GM21825 (cell line): ENCODE results near the gene PTPN1.
"Not testable (repeated sequence)": the region's sequence is repeated elsewhere in the genome, so short reads cannot be mapped to it uniquely, and the experiment has no call there.

ENCODE experiments used
- ATAC-seq: cut with Tn5 transposase; IDR thresholded peaks from one replicate; pipeline ENCODE4 v1.9.1; 2021; ENCODE audit warnings: mild to moderate bottlenecking, moderate library complexity; ENCODE audit not compliant: unreplicated experiment

PTPN1 gene

DNA sequence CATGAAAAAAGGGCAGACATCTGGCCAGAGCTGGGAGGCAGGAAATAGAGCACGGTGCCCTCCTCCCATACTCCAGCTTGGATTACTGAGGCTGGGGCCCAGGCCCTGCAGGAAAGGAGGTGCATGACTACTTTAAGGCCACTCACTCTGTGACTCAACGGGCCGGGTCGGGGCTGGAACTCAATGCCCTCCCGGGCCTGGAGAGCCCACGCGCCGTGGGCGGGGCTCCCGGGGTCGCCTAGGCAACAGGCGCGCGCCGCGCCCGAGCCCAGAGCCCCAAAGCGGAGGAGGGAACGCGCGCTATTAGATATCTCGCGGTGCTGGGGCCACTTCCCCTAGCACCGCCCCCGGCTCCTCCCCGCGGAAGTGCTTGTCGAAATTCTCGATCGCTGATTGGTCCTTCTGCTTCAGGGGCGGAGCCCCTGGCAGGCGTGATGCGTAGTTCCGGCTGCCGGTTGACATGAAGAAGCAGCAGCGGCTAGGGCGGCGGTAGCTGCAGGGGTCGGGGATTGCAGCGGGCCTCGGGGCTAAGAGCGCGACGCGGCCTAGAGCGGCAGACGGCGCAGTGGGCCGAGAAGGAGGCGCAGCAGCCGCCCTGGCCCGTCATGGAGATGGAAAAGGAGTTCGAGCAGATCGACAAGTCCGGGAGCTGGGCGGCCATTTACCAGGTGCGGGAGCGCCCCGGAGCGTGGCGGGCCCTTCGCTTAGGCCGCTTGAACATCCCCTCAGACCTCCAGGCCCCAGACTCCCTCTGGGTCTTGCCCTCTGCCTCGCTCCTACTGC, at the start of gene PTPN1:
TSS of gene PTPN1 (plus strand) at position 461 of the 783 bp plus-strand sequence. CDS start at position 606, 145 bp downstream.
- ATAC-seq: peak; percentile 84

DNA sequence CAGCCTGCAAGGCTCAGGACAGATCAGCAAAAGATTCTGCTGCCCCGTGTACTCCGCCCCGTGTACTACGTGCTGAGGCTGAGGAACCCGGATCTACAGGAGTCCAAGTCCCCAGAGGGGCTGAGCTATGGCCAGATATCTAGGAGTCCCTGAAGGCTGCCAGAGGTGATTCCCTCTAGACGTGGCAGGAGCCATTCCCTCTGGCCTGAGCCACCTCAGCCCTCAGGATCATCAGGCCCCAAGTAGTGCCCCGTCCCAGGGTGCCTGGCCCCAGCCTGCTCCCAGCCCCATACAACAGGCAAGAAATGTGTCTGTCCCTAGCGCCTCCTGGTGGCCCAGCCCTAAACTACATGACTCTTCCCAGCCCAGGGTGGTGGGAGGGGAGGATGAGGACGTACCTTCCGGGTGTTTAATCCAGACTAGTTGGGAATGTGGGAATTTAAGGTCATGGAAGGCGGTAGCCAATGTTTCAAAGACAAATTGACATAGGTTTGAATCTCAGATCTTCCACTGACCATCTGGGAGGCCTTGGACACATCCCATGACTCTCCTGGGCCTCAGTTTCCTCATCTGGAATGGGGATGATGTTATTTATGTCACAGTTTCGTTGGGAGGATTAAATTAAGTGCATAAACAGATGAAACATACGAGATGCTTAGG, 49.4 kb upstream of the PTPN1 start:
- ATAC-seq: no peak

DNA sequence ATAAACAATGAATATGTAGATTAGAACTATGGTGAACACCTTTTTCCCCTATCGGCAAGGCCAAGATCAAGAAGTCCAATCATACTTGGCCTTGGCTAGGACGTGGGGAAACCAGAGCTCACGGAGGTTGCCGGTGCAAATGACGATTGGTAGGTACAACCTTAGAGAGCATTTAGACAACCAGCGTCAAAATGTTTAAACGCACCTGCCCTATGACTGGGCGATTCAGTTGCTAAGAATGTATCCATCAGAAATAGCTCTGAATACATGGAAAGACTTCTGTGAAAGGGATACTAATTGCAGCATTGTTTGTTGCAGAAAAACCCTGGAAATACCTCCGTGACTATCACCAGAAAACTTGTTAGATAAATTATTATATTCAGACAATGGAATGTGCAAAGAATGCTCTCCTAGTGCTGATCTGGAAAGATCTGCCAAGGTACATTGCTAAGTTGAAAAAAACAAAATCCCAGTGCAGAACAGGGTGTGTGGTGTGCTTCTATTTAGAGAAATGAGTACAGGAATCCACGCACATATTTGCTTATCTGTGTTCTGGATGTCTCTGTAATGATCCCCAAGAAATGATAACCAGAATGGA, 48.0 kb upstream of the PTPN1 start:
- ATAC-seq: no peak

DNA sequence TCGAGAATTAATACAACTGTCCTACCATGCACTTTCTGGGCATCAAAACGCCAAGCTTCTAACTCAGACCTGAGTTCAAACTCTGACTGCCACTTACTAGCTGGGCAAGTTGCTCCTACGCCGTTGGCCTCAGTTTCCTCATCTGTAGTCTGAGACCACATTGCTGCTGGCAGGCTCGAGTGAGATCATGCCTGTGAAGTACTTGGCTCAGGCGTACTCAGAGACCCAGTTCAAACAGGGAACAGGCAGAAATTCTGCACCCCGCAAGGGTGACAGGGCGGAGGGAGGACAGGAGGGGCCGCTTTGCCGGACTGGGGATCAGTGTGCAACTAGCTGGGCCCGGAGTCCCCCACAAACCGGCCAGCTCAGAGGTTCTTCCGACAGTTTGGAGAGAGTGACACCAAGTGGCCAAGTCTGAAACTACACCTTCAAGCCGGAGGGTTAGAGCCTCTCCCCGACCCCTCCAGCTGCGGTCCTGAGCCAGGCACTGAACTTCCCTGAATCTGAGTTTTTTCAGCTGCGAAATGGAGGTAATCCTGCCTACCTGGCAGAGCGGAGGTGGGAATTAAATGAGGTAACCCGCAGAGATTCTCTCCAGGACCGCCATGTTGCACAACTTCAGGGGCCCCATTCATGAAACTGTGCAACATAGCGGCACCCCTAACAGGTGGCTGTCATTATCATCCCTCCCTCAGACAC, 46.0 kb upstream of the PTPN1 start:
- no peak for ATAC-seq

DNA sequence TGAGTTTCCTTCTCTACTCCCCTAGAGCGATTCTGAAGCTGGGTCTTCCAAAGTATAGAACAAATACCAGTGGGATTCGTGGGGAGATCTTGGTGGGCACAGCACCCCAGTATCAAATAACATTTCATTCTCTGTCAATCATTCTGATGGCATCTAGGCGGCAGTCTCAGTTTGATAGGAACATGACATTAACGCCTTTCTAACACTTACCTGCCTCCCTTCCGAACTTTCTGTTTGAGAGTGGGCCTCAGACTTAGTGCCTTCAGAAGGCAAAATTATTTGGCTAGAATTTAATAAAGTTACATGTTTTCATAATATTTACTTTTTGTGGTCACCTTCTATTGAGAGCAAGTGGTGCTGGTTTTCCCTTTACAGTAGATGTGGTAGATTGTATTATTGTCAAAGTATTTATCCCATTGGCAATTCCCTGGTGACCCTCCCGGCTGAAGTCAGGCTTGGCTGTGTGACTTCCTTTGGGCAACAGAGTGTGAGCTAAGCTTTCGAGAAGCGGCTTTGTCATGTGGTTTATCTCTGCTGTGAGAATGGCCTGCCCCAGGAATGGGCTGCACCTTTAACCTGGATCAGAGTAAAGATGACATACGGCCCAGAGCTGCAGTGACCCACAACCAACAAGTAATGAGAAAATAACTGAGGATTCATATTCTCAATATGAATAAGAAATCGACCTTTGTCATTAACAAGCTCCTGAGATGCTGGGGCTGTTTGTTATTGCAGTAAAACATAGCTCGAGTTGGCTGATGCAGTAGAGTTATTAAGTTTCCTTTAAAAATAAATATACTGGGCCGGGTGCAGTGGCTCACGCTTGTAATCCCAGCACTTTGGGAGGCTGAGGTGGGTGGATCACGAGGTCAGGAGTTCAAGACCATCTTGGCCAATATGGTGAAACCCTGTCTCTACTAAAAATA, 45.2 kb upstream of the PTPN1 start:
- no peak for ATAC-seq

DNA sequence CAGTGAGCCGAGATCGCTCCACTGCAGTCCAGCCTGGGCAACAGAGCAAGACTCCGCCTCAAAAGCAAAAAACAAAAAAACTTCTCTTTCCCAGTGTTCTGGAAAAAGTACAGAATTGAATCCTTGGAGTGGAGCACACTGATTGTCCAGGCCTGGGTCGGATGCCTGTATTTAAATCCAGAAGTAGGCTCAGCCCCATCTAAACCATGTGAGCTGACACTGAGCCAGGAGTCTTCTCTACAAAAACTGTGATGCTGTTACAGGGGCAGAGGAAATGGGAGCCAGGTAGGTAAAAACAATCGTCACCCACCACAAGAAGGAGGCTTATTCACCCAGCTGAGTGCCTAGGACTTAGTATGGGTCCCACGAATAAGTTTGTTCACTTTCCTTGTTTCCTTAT, 43.0 kb upstream of the PTPN1 start:
- no peak for ATAC-seq

DNA sequence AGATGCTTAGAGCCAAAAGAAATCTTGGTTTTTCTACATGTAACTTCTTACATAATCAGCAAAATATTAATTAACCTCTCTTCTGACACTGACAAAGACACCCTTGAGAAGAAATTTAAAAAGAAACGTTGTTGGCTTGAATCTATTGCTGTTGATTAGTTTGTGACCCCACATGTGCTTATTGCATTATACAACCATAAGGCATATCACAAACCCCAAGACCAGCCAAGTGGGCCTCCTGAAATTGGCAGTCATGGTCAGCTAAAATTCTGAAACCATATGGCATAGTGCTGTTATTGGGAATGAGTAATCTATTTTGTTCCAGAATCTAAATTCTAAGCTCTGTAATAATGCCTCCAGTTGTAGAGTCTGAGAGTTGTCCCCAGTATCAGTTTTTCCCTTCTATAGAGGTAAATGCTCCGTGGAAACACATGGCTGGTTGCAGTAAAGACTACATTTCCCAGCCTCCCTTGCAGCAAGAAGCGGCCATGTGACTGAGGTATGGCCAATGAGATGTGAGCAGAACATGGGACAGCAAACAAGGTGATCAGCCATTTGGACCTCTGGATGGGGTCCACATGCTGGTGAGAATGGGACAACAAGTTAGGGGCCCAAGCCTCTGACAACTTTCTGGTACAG, 42.3 kb upstream of the PTPN1 start:
- no peak for ATAC-seq

DNA sequence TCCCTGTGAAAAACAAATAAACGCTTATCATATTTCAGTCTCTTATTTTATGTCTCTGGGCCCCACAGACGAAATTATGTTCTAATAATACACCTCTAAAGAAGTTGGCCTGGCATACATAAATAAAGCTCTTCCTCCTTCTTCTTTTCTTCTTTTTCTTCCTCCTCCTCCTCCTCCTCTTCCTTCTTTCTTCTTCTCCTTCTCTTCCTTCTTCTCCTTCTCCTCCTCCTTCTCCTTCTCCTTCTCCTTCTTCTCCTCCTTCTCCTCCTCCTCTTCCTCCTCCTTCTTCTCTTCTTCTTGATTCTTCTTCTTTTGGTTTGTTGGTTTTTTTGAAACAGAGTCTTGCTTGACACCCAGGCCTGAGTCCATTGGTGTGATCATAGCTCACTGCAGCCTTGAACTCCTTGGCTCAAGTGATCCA, 41.8 kb upstream of the PTPN1 start:
- ATAC-seq: no peak

DNA sequence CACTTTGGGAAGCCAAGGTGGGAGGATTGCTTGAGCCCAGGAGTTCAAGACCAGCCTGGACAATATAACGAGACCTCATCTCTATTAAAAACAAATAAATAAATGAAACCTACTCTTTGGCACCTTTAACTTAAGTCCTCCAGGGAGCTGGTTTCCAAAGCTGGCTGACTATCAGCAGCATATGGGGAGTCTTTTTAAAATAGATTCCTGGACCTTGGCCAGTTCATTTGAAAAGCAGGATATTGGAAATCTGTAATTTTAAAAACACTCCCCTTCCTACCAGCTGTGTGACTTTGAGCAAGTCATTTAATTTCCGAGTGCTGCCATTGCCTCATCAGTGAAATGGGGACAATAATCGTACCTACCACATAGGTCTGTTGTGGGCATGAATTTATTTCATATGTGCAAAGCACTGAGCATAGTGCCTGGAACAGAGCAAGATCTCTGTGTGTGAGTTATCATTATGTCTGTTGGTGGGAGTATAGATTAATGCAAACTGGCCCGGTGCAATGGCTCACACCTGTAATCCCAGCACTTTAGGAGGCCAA, 40.9 kb upstream of the PTPN1 start:
- no peak for ATAC-seq

DNA sequence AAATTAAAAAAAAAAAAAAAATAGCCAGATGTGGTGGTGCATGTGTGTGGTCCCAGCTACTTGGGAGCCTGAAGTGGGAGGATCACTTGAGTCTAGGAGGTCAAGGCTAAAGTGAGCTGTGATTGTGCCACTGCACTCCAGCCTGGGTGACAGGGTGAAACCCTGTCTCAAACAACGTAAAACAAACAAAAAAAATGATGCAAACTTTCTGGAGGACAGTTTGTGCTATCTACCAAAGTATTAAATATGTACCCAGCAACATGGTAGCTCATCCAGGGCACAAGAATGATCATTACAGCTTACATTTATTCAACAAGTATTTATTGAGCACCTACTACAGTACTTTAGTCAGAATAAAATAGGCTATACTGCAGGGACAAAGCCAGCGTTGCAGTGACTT, 40.4 kb upstream of the PTPN1 start:
- no peak for ATAC-seq

DNA sequence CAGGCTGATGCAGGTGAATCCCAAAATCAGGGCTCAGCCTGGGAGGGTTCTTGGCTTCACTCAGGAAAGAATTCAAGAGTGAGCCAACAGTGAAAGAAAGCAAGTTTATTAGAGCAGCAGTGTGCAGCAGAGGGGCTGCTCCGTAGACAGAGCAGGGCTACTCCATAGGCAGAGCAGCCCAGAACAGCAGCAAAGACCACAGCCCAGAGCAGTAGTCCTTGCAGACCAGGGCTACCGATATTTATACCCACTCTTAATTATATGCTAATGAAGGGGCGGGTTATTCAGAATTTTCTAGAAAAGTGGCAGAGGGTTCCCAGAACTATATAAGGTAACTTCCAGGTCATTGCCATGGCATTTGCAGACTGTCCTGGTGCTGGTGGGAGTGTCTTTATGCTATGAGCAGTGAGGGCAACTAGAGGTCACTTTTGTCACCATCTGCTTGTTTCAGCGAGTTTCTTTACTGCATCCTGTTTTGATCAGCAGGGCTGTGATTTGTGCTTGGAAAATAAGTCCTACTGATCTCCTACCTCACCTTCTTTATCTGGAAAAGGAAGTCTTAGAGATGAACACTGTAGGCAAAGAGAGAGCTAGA, 39.8 kb upstream of the PTPN1 start:
- no peak for ATAC-seq

DNA sequence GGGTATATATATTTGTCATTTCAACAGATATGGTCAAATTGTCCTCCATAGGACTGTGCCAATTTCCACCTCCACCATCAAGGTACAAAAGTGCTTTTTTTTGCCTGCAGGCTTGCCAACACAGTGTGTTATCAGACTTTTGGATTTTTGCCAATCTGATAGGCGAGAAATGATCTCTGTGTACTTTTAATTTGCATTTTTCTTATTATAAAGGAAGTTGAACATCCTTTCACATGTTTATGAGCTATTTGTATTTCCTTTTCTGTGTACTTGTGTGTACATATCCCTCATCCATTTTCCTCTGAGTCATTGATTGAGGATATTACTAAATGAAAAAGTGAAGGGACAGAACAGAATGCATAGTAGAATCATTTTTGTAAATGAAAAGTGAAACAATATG, 39.0 kb upstream of the PTPN1 start:
- no peak for ATAC-seq

DNA sequence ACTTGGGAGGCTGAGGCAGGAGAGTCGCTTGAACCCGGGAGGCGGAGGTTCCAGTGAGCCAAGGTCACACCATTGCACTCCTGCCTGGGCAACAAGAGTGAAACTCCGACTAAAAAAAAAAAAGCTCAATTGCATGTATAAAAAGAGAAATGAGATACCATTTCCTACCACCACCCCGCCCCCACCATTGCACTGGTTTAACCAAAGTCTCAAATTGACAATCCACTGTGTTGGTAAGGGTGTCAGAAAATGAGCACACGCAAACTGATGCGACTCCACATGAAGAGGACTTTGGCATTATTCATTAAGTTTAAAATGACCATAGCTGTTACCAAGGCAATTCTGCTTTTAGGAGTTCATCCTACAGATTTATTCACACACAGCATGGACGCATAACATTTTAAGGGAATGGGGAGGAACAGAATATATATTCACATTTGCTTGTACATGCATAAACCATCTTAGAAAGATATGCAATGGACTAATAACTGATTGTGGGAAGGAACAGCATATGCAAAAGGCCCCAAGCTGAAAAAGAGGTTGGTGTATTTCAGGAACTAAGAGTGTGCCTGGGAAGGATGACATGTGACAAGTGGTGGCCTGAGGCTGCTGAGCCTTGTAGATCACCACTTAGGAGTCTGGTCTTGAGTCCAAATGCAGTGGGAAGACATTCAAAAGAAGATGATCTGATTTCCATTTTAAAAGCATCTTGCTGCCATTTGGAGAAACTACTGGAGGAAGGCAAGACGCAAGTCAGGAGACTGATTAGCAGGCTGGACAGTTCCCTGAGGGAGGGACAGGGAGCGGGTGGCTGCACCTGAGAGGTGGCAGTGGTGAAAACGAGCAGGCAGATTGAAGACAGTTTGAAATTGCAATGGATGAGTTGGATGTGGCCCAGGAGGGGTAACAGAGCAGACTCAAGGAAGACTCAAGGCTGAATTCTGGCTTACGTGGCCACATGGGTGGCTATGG, 37.2 kb upstream of the PTPN1 start:
- ATAC-seq: no peak

DNA sequence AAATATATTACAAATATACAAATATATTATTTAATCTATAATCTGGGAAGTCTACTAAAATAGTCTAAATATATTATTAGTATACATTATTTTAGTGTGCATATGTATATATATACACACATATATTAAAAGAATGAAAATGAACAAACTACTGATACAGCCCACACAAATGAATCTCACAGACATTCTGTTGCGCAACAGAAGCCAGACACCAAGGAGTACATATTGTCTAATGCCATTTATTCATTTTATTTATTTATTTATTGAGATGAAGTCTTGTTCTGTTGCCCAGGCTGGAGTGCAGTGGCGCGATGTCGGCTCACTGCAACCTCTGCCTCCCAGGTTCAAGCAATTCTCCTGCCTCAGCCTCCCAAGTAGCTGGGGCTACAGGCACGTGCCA, 35.8 kb upstream of the PTPN1 start:
- not testable (repeated sequence) for ATAC-seq

DNA sequence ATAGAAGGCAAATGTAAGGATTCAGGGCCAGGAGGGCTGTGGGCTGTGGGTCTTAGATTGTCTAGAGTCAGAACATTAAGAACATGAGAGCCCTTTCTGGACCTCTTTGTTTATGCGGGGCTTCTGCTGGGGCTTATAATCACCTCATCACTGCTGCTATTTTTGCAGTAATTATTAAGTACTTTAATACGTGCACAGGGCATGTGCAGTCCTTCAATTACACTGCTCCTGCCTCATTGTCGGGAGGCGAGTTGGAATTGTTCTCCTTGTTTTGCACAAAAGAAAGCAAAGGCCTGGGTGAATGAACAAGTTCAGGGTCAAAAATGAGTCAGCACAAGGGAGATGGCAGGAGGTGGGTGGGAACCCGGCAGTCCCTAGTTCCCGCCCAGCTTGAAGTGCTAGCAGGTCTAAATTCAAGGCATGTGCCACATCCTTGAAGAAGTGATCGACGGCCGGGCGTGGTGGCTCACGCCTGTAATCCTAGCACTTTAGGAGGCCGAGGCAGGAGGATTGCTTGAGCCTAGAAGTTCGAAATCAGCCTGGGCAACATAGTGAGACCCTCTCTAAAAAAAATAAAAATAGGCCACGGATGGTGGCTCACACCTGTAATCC, 34.4 kb upstream of the PTPN1 start:
- no peak for ATAC-seq

DNA sequence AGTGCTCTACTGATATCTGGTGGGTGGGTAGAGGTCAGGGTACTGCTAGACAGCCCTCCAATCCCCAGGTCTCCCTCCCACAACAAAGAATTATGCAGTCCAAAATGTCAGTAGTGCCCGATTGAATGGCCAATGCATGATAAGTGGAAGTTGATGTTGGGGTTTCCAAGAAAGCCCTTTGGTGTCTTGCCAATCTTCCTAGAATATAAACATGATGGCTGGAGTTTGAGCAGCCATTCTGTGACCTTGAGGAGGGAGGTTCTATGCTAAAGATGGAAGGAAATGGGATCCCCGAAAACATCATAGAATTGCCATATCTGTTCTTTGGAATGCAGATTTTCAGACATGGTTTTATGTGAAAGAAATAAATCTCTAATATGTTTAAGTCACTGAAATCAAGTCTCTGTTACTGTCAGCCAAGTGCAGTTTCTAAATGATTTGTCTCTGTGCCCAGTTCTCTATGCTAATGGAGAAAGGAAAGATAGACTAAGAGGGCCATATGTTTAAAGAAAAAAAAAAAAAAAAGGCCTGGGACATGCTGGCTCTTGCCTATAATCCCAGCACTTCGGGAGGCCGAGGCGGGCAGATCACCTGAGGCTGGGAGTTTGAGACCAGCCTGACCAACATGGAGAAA, 32.8 kb upstream of the PTPN1 start:
- no peak for ATAC-seq
